A549 (cell line): Measurements from ENCODE around the gene LCN1. TPM values are rescaled to one million over a fixed set of nuclear protein-coding genes. Genes with fewer than 3 reads are reported as not detected.

Experiments
- ATAC-seq, 2 experiments: fragments of 200-7000 bp in 1 of 2; fragments of >200 bp in 1 of 2; cut with Nextera tagmentation in 1 of 2; cut with Tn5 transposase in 1 of 2; 3 replicates each; pipeline versions ENCODE4 v1.8.0 to v1.9.1; 2018 to 2020; ENCODE audit warnings: mild to moderate bottlenecking in 1 of 2, moderate library complexity in 1 of 2
- CTCF ChIA-PET: fragments of 300-600 bp; sonication (Branson Sonifier 250); formaldehyde crosslinking; extraction: SDS; loops from one replicate; lab custom pipeline; 2021; ENCODE audit warnings: antibody characterized with exemption, inconsistent platforms; lab: Yijun Ruan, JAX
- POLR2A ChIA-PET: fragments of 350-600 bp; formaldehyde crosslinking; extraction: SDS; loops from one replicate; lab custom pipeline; 2021; ENCODE audit warnings: antibody characterized with exemption, inconsistent platforms; lab: Yijun Ruan, JAX
- DNase-seq, 2 experiments: peaks; one replicate each; pipeline versions ENCODE4 v3.0.0 to v3.0.0-alpha.2; 2011 to 2016; ENCODE audit warnings: low read depth in 1 of 2, low spot score in 1 of 2
- FAIRE-seq: peaks from 2 replicates; lab custom pipeline; 2011; peaks lifted over from hg19 to GRCh38; lab: Jason Lieb, UNC
- H3K27ac ChIP-seq, 2 experiments: fragments of >200 bp; sonication (Bioruptor Twin); formaldehyde crosslinking; 3 replicates each; pipeline ENCODE4 v1.5.1; 2016 to 2017
- H3K4me1 ChIP-seq: fragments of >200 bp; sonication (Bioruptor Twin); formaldehyde crosslinking; 3 replicates; pipeline ENCODE4 v1.6.1; 2016
- H3K4me2 ChIP-seq: fragments of >200 bp; sonication (Bioruptor Twin); formaldehyde crosslinking; 3 replicates; pipeline ENCODE4 v1.6.1; 2016
- H3K4me3 ChIP-seq: fragments of >200 bp; sonication (Bioruptor Twin); formaldehyde crosslinking; 3 replicates; pipeline ENCODE4 v1.5.1; 2016
- H3K9me3 ChIP-seq: fragments of >200 bp; sonication (Bioruptor Twin); formaldehyde crosslinking; 3 replicates; pipeline ENCODE4 v1.6.1; 2016
- CEBPB ChIP-seq, 2 experiments: fragments of >200 bp in 1 of 2; sonication (Bioruptor Twin) in 1 of 2; formaldehyde crosslinking in 1 of 2; IDR thresholded peaks; 2 replicates each; pipeline ENCODE4 v1.6.1; 2012 to 2016
- EHF ChIP-seq: fragments of 250-450 bp; sonication (Bioruptor Pico); IDR thresholded peaks from 2 replicates; pipeline ENCODE4 v1.5.0; 2020; ENCODE audit warnings: mild to moderate bottlenecking
- EHMT2 ChIP-seq: fragments of 200-600 bp; sonication (generic); IDR thresholded peaks from 2 replicates; pipeline ENCODE4 v1.6.1; 2016; ENCODE audit warnings: antibody characterized with exemption, low read depth, mild to moderate bottlenecking, moderate library complexity
- GATA3 ChIP-seq: IDR thresholded peaks from 2 replicates; pipeline ENCODE4 v1.6.1; 2012; ENCODE audit warnings: borderline replicate concordance
- HDAC2 ChIP-seq: fragments of 200-600 bp; sonication (generic); IDR thresholded peaks from 2 replicates; pipeline ENCODE4 v1.6.1; 2016
- HEYL ChIP-seq: fragments of 250-450 bp; sonication (Bioruptor Pico); IDR thresholded peaks from 2 replicates; pipeline ENCODE4 v1.8.0; 2021; ENCODE audit warnings: mild to moderate bottlenecking, moderate library complexity
- HOXB13 ChIP-seq: fragments of 250-450 bp; sonication (Bioruptor Pico); IDR thresholded peaks from 2 replicates; pipeline ENCODE4 v1.5.0; 2020; ENCODE audit warnings: low read depth, mild to moderate bottlenecking, moderate library complexity
- JUN ChIP-seq, 2 experiments: fragments of >200 bp; sonication (Bioruptor Twin); formaldehyde crosslinking; IDR thresholded peaks; 2 replicates in 1 of 2; 3 replicates in 1 of 2; pipeline ENCODE4 v1.6.1; 2016 to 2017
- JUNB ChIP-seq: fragments of >200 bp; sonication (Bioruptor Twin); formaldehyde crosslinking; IDR thresholded peaks from 2 replicates; pipeline ENCODE4 v1.6.1; 2016
- KDM5A ChIP-seq: fragments of 200-600 bp; sonication (generic); IDR thresholded peaks from 2 replicates; pipeline ENCODE4 v1.6.1; 2016; ENCODE audit warnings: antibody characterized with exemption, mild to moderate bottlenecking
- MAZ ChIP-seq: fragments of 150-350 bp; IDR thresholded peaks from 2 replicates; pipeline ENCODE4 v1.6.1; 2014; ENCODE audit warnings: antibody characterized with exemption, low read depth, low read length, borderline replicate concordance
- MYC ChIP-seq: IDR thresholded peaks from 2 replicates; pipeline ENCODE4 v1.6.1; 2012; ENCODE audit warnings: mild to moderate bottlenecking, inconsistent platforms, low read length, improper control_type of control experiment, borderline replicate concordance
- PHF8 ChIP-seq: fragments of 200-600 bp; sonication (generic); IDR thresholded peaks from 2 replicates; pipeline ENCODE4 v1.6.1; 2016; ENCODE audit warnings: low read depth, mild to moderate bottlenecking, antibody characterized with exemption, moderate library complexity, borderline replicate concordance
- POLR2A ChIP-seq: IDR thresholded peaks from 2 replicates; pipeline ENCODE4 v1.6.1; 2012; ENCODE audit warnings: mild to moderate bottlenecking, low read length
- RARB ChIP-seq: fragments of 250-450 bp; sonication (Bioruptor Pico); IDR thresholded peaks from 2 replicates; pipeline ENCODE4 v1.8.0; 2021; ENCODE audit warnings: mild to moderate bottlenecking, moderate library complexity
- ZC3H11A ChIP-seq: fragments of 450-650 bp; IDR thresholded peaks from 2 replicates; pipeline ENCODE4 v1.6.1; 2014; ENCODE audit warnings: antibody characterized with exemption, mild to moderate bottlenecking
- ZFP36 ChIP-seq: fragments of 450-650 bp; IDR thresholded peaks from 2 replicates; pipeline ENCODE4 v1.6.1; 2014; ENCODE audit warnings: borderline replicate concordance; ENCODE audit not compliant: partially characterized antibody
- ZNF302 ChIP-seq: fragments of 250-450 bp; sonication (Bioruptor Pico); IDR thresholded peaks from 2 replicates; pipeline ENCODE4 v1.9.0; 2021; ENCODE audit warnings: inconsistent platforms, mild to moderate bottlenecking, moderate library complexity
- WGBS: methylation state at CpG from one replicate; pipeline ENCODE4 v1.1.6; 2017; ENCODE audit errors: missing lambda C conversion rate; 5-methylcytosine and 5-hydroxymethylcytosine counted together
- polyA plus RNA-seq, 4 experiments: library from polyadenylated mRNA; depleted of rRNA in 3 of 4; stranded (reverse); fragments of >200 nt; fragmentation: RNase III in 1 of 4; extraction: RNeasy Plus Mini Kit Qiagen cat#74134 plus additional on column Dnase treatment in 1 of 4; gene quantifications; 2 replicates in 3 of 4; 3 replicates in 1 of 4; pipeline ENCODE4 v1.2.3, GENCODE V29; 2011 to 2017
- TF ChIP-seq, protein P1 (sequence below): fragments of >200 bp; sonication (Bioruptor Twin); formaldehyde crosslinking; IDR thresholded peaks from 3 replicates; pipeline ENCODE4 v1.6.1; 2016
- TF ChIP-seq, protein P2 (sequence below): IDR thresholded peaks from 2 replicates; pipeline ENCODE4 v1.6.1; 2012; ENCODE audit warnings: low read depth, borderline replicate concordance
- TF ChIP-seq, protein P3 (sequence below): fragments of 150-350 bp; IDR thresholded peaks from 2 replicates; pipeline ENCODE4 v1.6.1; 2014; ENCODE audit warnings: low read depth, mild to moderate bottlenecking, low read length
- TF ChIP-seq, protein P4 (sequence below): fragments of >200 bp; sonication (Bioruptor Twin); formaldehyde crosslinking; IDR thresholded peaks from 3 replicates; pipeline ENCODE4 v1.5.1; 2016
- TF ChIP-seq, protein P5 (sequence below): fragments of 200-600 bp; sonication (generic); IDR thresholded peaks from 2 replicates; pipeline ENCODE4 v1.6.1; 2016; ENCODE audit warnings: antibody characterized with exemption, mild to moderate bottlenecking, moderate library complexity
- TF ChIP-seq, protein P6 (sequence below): IDR thresholded peaks from 2 replicates; pipeline ENCODE4 v1.6.1; 2012
- TF ChIP-seq, protein P7 (sequence below): fragments of 450-650 bp; IDR thresholded peaks from 2 replicates; pipeline ENCODE4 v1.6.1; 2014; ENCODE audit warnings: antibody characterized with exemption
- TF ChIP-seq, protein P8 (sequence below): fragments of 250-450 bp; sonication (Bioruptor Pico); IDR thresholded peaks from 2 replicates; pipeline ENCODE4 v1.5.0; 2021; ENCODE audit warnings: mild to moderate bottlenecking, moderate library complexity, borderline replicate concordance
- TF ChIP-seq, protein P9 (sequence below): IDR thresholded peaks from 2 replicates; pipeline ENCODE4 v1.6.1; 2012

Gene LCN1
- polyA plus RNA-seq, 2 of the 4 experiments (the other 2 are of a cell fraction) = not detected

DNA sequence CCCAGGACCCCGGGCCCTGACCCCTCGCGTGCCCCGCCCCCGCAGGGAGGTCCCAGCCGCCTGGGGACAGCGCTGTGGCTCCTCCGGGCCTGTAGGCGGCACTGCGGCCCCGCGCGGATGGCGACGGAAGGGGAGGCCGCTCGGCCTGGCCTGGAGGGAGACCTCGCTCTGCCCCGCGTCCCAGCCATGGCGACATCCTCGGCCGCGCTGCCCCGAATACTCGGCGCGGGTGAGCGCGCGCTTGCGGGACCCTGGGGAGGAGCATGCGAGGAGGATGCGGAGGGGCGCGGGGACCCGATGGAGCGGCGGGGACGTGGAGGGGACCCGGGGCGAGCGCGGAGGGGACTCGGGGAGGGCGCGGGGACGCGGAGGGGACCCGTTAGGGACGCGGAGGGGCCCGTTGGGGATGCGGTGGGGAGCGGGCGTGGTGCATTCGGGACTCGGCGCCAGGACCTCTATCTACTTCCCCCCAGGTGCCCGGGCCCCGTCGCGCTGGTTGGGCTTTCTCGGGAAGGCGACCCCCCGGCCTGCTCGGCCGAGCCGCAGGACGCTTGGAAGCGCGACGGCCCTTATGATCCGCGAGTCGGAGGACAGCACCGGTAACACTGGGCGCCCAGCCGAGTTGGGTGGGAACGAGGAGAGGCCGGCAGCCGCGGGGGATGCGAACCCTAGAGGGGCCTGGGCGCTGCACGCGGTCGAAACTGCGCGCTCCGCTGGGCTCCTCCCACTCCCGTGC lies 20.5 kb upstream of the LCN1 start, which contains the start of gene MRPS2:
TSS of gene MRPS2 (plus strand) at position 158 of the 736 bp plus-strand sequence. CDS start at position 187, 29 bp downstream.
- Histone ChIP-seq H3K27ac (peak within 1 kb of the TSS; percentile 99), H3K4me2 (peak within 1 kb of the TSS; percentile 84), H3K4me3 (peak within 1 kb of the TSS; percentile 100), H3K4me1 (peaks cover 17% of the 10 kb centered on the region), H3K9me3 (no peaks in the 10 kb centered on the region)
- ATAC-seq (peak; percentile 86 to 95), FAIRE-seq (no peak), DNase-seq (peak; percentile 86 to 89)
- POLR2A ChIA-PET = no interaction called here
- TF ChIP-seq GATA3 = no peak
- TF ChIP-seq HDAC2 = no peak
- TF ChIP-seq, protein P1, sequence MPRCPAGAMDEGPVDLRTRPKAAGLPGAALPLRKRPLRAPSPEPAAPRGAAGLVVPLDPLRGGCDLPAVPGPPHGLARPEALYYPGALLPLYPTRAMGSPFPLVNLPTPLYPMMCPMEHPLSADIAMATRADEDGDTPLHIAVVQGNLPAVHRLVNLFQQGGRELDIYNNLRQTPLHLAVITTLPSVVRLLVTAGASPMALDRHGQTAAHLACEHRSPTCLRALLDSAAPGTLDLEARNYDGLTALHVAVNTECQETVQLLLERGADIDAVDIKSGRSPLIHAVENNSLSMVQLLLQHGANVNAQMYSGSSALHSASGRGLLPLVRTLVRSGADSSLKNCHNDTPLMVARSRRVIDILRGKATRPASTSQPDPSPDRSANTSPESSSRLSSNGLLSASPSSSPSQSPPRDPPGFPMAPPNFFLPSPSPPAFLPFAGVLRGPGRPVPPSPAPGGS = peak; percentile 80; the same call in 2 of the 3 replicates
- TF ChIP-seq JUN (IDR thresholded peaks at IDR 0.05) = peak; percentile 57 to 83; a peak in 4 of 5 replicates
- TF ChIP-seq, protein P2, sequence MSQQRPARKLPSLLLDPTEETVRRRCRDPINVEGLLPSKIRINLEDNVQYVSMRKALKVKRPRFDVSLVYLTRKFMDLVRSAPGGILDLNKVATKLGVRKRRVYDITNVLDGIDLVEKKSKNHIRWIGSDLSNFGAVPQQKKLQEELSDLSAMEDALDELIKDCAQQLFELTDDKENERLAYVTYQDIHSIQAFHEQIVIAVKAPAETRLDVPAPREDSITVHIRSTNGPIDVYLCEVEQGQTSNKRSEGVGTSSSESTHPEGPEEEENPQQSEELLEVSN = peak; percentile 35; the same call in 1 of the 2 replicates
- TF ChIP-seq HEYL (CRISPR knock-in tag) = no peak
- TF ChIP-seq, protein P3, sequence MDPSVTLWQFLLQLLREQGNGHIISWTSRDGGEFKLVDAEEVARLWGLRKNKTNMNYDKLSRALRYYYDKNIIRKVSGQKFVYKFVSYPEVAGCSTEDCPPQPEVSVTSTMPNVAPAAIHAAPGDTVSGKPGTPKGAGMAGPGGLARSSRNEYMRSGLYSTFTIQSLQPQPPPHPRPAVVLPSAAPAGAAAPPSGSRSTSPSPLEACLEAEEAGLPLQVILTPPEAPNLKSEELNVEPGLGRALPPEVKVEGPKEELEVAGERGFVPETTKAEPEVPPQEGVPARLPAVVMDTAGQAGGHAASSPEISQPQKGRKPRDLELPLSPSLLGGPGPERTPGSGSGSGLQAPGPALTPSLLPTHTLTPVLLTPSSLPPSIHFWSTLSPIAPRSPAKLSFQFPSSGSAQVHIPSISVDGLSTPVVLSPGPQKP = no peak
- no peak for TF ChIP-seq ZNF302 (CRISPR knock-in tag)
- no peak for TF ChIP-seq RARB (CRISPR knock-in tag)
- TF ChIP-seq, protein P4, sequence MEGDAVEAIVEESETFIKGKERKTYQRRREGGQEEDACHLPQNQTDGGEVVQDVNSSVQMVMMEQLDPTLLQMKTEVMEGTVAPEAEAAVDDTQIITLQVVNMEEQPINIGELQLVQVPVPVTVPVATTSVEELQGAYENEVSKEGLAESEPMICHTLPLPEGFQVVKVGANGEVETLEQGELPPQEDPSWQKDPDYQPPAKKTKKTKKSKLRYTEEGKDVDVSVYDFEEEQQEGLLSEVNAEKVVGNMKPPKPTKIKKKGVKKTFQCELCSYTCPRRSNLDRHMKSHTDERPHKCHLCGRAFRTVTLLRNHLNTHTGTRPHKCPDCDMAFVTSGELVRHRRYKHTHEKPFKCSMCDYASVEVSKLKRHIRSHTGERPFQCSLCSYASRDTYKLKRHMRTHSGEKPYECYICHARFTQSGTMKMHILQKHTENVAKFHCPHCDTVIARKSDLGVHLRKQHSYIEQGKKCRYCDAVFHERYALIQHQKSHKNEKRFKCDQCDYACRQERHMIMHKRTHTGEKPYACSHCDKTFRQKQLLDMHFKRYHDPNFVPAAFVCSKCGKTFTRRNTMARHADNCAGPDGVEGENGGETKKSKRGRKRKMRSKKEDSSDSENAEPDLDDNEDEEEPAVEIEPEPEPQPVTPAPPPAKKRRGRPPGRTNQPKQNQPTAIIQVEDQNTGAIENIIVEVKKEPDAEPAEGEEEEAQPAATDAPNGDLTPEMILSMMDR = peak; percentile 80
- no peak for TF ChIP-seq ZFP36
- TF ChIP-seq EHF (CRISPR knock-in tag) = no peak
- TF ChIP-seq ZC3H11A = no peak
- peak; percentile 72 for TF ChIP-seq PHF8
- TF ChIP-seq, protein P5, sequence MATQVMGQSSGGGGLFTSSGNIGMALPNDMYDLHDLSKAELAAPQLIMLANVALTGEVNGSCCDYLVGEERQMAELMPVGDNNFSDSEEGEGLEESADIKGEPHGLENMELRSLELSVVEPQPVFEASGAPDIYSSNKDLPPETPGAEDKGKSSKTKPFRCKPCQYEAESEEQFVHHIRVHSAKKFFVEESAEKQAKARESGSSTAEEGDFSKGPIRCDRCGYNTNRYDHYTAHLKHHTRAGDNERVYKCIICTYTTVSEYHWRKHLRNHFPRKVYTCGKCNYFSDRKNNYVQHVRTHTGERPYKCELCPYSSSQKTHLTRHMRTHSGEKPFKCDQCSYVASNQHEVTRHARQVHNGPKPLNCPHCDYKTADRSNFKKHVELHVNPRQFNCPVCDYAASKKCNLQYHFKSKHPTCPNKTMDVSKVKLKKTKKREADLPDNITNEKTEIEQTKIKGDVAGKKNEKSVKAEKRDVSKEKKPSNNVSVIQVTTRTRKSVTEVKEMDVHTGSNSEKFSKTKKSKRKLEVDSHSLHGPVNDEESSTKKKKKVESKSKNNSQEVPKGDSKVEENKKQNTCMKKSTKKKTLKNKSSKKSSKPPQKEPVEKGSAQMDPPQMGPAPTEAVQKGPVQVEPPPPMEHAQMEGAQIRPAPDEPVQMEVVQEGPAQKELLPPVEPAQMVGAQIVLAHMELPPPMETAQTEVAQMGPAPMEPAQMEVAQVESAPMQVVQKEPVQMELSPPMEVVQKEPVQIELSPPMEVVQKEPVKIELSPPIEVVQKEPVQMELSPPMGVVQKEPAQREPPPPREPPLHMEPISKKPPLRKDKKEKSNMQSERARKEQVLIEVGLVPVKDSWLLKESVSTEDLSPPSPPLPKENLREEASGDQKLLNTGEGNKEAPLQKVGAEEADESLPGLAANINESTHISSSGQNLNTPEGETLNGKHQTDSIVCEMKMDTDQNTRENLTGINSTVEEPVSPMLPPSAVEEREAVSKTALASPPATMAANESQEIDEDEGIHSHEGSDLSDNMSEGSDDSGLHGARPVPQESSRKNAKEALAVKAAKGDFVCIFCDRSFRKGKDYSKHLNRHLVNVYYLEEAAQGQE = no peak
- TF ChIP-seq, protein P6, sequence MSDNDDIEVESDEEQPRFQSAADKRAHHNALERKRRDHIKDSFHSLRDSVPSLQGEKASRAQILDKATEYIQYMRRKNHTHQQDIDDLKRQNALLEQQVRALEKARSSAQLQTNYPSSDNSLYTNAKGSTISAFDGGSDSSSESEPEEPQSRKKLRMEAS = peak; percentile 70
- TF ChIP-seq JUNB = no peak
- TF ChIP-seq MYC = peak; percentile 91
- TF ChIP-seq MAZ = 0 out of 2 replicates have a peak, but pooled peaks have one; percentile 27
- peak; percentile 83 for TF ChIP-seq POLR2A
- TF ChIP-seq CEBPB (IDR thresholded peaks at IDR 0.05) = no peak
- TF ChIP-seq KDM5A = peak; percentile 52
- TF ChIP-seq, protein P7, sequence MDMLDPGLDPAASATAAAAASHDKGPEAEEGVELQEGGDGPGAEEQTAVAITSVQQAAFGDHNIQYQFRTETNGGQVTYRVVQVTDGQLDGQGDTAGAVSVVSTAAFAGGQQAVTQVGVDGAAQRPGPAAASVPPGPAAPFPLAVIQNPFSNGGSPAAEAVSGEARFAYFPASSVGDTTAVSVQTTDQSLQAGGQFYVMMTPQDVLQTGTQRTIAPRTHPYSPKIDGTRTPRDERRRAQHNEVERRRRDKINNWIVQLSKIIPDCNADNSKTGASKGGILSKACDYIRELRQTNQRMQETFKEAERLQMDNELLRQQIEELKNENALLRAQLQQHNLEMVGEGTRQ = no peak
- no peak for TF ChIP-seq EHMT2
- TF ChIP-seq HOXB13 (CRISPR knock-in tag) = no peak
- TF ChIP-seq, protein P8, sequence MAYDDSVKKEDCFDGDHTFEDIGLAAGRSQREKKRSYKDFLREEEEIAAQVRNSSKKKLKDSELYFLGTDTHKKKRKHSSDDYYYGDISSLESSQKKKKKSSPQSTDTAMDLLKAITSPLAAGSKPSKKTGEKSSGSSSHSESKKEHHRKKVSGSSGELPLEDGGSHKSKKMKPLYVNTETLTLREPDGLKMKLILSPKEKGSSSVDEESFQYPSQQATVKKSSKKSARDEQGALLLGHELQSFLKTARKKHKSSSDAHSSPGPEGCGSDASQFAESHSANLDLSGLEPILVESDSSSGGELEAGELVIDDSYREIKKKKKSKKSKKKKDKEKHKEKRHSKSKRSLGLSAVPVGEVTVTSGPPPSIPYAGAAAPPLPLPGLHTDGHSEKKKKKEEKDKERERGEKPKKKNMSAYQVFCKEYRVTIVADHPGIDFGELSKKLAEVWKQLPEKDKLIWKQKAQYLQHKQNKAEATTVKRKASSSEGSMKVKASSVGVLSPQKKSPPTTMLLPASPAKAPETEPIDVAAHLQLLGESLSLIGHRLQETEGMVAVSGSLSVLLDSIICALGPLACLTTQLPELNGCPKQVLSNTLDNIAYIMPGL = peak; percentile 95
- TF ChIP-seq, protein P9, sequence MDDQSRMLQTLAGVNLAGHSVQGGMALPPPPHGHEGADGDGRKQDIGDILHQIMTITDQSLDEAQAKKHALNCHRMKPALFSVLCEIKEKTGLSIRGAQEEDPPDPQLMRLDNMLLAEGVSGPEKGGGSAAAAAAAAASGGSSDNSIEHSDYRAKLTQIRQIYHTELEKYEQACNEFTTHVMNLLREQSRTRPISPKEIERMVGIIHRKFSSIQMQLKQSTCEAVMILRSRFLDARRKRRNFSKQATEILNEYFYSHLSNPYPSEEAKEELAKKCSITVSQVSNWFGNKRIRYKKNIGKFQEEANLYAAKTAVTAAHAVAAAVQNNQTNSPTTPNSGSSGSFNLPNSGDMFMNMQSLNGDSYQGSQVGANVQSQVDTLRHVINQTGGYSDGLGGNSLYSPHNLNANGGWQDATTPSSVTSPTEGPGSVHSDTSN = no peak
- CTCF ChIA-PET = interaction anchor here (0.7 to 3.3 kb wide), 4 partner anchors 11 to 19 kb away, joined by 3 to 24 read pairs (median 8); partner anchors contain the start of gene PPP1R26
- WGBS = 20% methylated on average over 1 of the region's 92 CpGs
